ENCODE measurements around the gene GATAD2B. TPM values are rescaled to one million over a fixed set of nuclear protein-coding genes. Genes with fewer than 3 reads are reported as not detected.

GATAD2B gene
- total RNA-seq, 4 donors from 2014 or later = 9.7 to 16.6 (median 12.0) TPM

GRCh38 chr1:153967107-153967999, 44.6 kb upstream of the GATAD2B start, which contains the start of gene CREB3L4:
CREB3L4 (plus strand) TSS chr1:153967902; CDS start chr1:153968526, 624 bp downstream.
- Histone ChIP-seq H3K4me1 (peaks cover 16 to 56% (median 29%) of the 10 kb centered on the region in 3 donors), H3K36me3 (peaks cover 0 to under 1% (median 0%) of the 10 kb centered on the region in 3 donors), H3K27ac (peak within 1 kb of the TSS; percentile 92 to 93 (median 92)), H3K9me3 (no peaks in the 10 kb centered on the region), H3K27me3 (no peaks in the 10 kb centered on the region), H3K4me3 (peak within 1 kb of the TSS; percentile 53 to 77 (median 60))
- 0% methylated on average over 28 to 44 of the region's 60 CpGs for WGBS, 2 donors
- DNase-seq = peak; percentile 57
- intact Hi-C loops (cut with DNase I) = no loop called here
- TF ChIP-seq CTCF (IDR thresholded peaks at IDR 0.05) = peak in 4 of 6 experiments; percentile 13 to 39 (median 24)
- TF ChIP-seq POLR2A (IDR thresholded peaks at IDR 0.05) = peak in 3 of 4 donors; percentile 49 to 81 (median 80)

- peak overlapping the region; percentile 60 to 85 (median 70) for H3K4me3 ChIP-seq
- no peaks in the 10 kb centered on the region for H3K9me3 ChIP-seq
- no peaks in the 10 kb centered on the region for H3K27me3 ChIP-seq
- peaks cover 24 to 88% (median 45%) of the 10 kb centered on the region in 3 donors for H3K4me1 ChIP-seq
- TF ChIP-seq CTCF (IDR thresholded peaks at IDR 0.05) (no peak), POLR2A (IDR thresholded peaks at IDR 0.05) (no peak)
- peak overlapping the region; percentile 94 to 98 (median 96) for H3K27ac ChIP-seq
- intact Hi-C loops (cut with DNase I) = no loop called here
- DNase-seq = no peak
- WGBS, 2 donors = 0% methylated on average over 6 to 20 of the region's 22 CpGs
- H3K36me3 ChIP-seq = peaks cover 8 to 26% (median 9%) of the 10 kb centered on the region in 3 donors
These were observed 41.1 kb upstream of the GATAD2B start for GRCh38 chr1:153963850-153964331.

- intact Hi-C loops (cut with DNase I) = no loop called here
- 0% methylated on average over 5 to 14 of the region's 54 CpGs for WGBS, 2 donors
- no peaks in the 10 kb centered on the region for H3K27me3 ChIP-seq
- peaks cover 8 to 26% (median 9%) of the 10 kb centered on the region in 3 donors for H3K36me3 ChIP-seq
- no peaks in the 10 kb centered on the region for H3K9me3 ChIP-seq
- H3K27ac ChIP-seq = peak within 1 kb of the TSS; percentile 94 to 98 (median 96)
- DNase-seq = peak; percentile 80
- H3K4me1 ChIP-seq = peaks cover 26 to 84% (median 41%) of the 10 kb centered on the region in 3 donors
- H3K4me3 ChIP-seq = peak within 1 kb of the TSS; percentile 60 to 85 (median 70)
- TF ChIP-seq POLR2A (IDR thresholded peaks at IDR 0.05) (peak in 3 of 4 donors; percentile 40 to 71 (median 69)), CTCF (IDR thresholded peaks at IDR 0.05) (no peak)
These were observed 40.5 kb upstream of the GATAD2B start, which contains the start of gene SLC39A1 for GRCh38 chr1:153963030-153963849. SLC39A1 (minus strand) TSS chr1:153963537; CDS start chr1:153962715, 822 bp downstream.

- Histone ChIP-seq H3K4me3 (peak overlapping the region; percentile 60 to 85 (median 70)), H3K27me3 (no peaks in the 10 kb centered on the region), H3K27ac (peak overlapping the region; percentile 94 to 98 (median 96)), H3K4me1 (peaks cover 28 to 83% (median 40%) of the 10 kb centered on the region in 3 donors), H3K36me3 (peaks cover 8 to 26% (median 9%) of the 10 kb centered on the region in 3 donors), H3K9me3 (no peaks in the 10 kb centered on the region)
- WGBS, 2 donors = 42 to 54% methylated on average over 3 to 8 of the region's 16 CpGs
- TF ChIP-seq CTCF (IDR thresholded peaks at IDR 0.05) (no peak), POLR2A (IDR thresholded peaks at IDR 0.05) (no peak)
- DNase-seq = no peak
- intact Hi-C loops (cut with DNase I) = no loop called here
These were observed 39.6 kb upstream of the GATAD2B start for GRCh38 chr1:153962088-153963029.

Data from esophagus squamous epithelium (tissue), 5 donors.